ENCODE measurements around the gene NFKBIE.

The NFKBIE gene

DNA sequence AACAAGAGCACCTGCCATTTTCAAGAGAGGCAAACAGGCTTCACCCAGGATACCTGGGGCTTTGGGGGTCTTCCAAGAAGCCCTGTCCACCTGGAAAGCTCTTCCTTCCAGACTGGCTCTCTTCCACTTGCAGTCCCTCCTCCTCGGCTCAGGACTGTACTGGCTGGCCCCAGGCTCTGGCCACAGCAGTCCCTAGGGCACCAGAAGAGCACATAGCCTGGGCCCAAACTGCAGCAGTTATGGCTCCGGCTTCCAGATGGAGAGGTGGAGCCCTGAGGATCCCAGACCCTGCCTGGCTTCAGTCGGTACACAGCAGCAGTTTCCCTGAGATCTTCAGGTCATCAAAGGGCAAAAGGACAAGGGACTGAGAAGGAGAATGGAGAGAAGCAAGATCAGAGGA lies 6.4 kb downstream of the NFKBIE start:
- no peak for DNase-seq (ENCODE audit: insufficient read length, low spot score)
- no peak for FAIRE-seq

DNA sequence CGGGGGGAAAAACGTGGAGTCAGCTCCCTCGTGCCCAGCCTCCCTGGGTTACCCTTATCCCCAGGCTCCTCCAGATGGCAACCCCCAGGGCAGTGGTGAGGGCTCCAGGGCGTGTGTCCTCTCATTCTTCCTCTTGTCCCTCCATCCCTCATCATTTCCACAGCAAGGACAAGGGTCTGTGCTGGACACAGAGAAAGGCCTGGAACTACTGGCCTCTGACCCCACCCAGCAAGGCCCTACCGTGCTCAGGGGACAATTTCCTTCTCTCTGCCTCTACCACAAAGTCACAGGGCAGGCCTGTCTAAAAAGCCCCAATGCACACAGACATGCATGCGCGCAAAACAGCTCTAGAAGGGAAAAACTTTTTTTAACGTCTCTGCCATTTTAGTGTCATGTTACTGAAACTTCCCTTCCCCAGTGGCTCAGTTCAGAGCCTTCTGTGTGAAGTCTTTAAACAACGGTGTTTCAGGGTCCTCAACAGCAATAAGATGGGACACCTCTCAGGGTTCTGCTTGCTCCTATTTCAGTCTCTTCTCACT lies 7.0 kb downstream of the NFKBIE start:
- FAIRE-seq (no peak), DNase-seq (ENCODE audit: insufficient read length, low spot score) (no peak)

DNA sequence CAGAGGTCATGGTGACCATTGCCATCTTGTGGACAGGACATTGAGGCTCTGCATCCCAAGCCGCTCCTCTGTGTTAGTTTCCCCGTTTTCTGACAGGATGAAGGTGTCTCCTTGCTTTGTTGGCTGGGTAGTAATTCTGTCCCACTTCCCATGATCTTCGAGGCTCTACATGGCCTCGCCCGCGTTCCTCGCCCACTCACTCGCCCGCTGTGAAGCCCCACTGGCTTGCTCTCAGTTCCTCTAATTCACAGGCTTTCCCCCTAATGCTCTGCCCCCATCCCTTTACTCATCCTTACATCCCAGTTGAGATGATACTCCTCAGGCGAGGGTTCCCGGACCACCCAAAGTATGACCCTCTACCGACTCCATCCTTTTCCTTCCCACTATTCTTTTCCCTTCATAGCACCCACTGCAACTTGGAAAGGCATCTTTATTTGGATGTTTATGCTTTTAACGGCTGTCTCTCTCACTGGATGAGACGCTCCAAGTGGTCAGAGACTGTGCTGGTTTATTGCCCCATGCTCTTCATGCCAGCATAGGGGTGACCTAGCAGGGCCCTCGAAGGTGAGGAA lies 7.5 kb downstream of the NFKBIE start:
- no peak for FAIRE-seq
- DNase-seq (ENCODE audit: insufficient read length, low spot score) = no peak

DNA sequence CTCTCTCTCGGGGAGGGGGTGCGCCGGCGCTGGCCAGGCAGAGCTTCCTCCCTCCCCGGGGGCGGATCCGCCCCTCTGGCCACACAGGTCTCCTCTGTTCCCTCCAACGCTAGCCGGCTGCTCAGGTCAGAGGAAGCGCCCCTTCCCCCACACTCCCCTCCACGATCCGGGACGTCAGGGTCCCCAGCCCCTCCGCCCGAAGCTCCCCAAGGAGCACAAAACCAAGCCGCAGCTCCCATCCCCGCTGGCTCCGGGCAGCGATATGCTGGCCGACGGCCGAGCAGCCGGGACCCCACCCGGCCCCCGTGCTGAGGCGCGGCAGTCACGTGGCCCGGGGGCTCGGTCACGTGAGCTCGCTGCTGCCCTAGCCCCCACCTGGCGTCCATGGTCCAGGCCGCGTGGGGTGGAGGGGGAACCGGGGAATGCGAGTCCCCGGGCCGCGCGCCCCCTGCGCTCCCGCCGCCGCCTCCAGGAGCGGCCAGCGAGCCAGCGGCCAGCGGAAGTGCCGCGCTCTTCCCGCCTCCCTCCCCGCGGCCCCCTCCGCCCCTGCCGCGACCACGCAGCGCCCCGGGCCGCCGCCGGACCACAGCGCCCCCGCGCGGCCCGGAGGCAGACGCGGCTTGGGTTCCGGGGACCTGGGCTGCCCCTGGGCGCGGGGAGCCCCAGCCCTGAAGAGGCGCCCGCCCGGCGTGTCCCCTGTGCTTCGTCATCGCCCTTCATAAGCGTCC lies 8.2 kb downstream of the NFKBIE start, which contains the start of gene SLC35B2:
TSS of gene SLC35B2 (minus strand) at position 504 of the 728 bp plus-strand sequence. CDS start at position 386, 118 bp downstream.
- FAIRE-seq = peak; percentile 33
- peak; percentile 75 for DNase-seq (ENCODE audit: insufficient read length, low spot score)

DNA sequence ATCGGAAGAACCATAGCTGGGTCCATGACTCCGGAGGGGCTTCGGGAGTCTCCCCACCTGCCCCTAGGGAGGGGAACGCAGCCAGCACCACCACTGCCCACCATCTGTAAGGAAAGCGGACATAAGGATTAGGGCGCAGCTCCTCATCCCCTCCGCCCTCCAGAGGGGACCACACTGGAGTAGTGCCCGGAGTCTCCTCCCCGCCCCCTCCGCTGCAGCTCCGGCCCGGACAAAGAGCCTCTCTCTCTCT lies 8.7 kb downstream of the NFKBIE start:
- no peak for DNase-seq (ENCODE audit: insufficient read length, low spot score)
- no peak for FAIRE-seq

DNA sequence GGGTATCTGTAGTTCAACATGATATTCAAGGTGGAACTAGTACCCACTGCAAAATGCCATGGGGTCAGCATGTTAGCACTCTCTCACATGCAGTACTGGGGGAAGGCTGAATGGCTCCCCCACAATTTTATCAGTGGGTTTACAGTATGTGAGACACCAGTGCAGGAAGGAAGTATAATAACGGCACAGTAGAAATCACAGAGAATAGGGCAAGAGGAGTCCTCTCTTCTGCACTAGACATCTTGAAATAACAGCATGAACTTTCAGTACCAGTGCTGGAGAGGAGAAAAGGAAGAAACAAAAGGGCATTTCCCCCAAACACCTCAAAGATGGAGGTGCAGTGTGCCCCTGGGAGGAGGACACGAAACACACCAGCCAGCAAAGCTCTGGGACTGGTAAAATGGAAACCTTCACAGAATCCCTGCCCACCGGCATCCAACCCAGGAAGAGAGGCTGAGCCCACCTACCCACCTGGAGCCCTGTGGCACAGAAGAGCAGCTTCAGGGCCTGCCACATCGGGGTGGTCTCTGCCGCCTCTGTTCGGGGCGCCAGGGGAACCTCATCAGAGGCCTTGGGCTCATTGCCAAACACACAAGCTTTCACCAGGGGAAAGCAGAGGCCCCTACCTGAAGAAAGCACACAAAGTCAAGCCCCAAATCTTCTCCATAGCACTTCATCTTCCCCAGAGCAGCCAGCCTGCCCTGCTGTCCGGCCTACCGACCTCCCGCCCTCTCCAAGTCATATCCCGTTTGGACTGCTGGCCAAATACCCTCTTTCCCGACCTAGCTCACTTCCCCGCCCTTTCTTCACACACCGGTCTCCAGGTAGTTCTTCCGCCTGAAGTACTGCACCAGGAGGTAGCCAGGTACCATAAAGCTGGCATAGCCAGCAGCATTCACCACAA lies 9.2 kb downstream of the NFKBIE start:
- FAIRE-seq = no peak
- DNase-seq (ENCODE audit: insufficient read length, low spot score) = no peak

DNA sequence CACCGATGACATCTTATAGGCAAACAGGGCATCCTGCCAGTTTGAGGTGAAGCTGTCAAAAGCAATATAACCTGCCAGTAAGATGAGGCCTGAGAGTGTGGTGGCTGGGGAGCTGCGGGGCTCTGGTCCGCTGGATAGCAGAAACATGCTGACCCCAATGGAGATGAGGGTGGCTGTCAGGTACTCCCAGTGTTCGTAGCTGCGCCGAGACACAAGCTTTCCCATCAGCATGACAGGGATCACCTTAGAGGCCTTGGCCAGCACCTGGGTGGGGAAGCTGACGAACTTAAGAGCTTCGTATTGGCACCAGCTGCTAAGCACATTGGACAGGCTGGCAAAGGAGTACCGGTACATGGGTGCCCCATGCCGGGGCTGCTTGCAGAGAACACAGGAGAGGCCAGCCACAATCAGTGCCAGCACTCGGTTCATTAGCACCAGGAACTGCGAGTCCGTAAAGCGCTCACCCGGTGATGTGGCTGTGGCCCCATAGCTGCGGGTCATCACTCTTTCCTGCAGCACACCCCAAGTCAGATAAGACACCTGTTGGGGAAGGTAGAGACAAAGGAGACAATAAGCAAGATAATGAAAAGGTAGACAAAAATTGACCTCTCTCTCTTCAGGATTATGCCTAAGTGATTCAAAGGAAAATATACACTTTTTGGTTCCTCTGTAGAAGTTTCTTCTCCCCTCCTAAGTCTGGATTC lies 10.1 kb downstream of the NFKBIE start:
- DNase-seq (ENCODE audit: insufficient read length, low spot score) (no peak), FAIRE-seq (no peak)

DNA sequence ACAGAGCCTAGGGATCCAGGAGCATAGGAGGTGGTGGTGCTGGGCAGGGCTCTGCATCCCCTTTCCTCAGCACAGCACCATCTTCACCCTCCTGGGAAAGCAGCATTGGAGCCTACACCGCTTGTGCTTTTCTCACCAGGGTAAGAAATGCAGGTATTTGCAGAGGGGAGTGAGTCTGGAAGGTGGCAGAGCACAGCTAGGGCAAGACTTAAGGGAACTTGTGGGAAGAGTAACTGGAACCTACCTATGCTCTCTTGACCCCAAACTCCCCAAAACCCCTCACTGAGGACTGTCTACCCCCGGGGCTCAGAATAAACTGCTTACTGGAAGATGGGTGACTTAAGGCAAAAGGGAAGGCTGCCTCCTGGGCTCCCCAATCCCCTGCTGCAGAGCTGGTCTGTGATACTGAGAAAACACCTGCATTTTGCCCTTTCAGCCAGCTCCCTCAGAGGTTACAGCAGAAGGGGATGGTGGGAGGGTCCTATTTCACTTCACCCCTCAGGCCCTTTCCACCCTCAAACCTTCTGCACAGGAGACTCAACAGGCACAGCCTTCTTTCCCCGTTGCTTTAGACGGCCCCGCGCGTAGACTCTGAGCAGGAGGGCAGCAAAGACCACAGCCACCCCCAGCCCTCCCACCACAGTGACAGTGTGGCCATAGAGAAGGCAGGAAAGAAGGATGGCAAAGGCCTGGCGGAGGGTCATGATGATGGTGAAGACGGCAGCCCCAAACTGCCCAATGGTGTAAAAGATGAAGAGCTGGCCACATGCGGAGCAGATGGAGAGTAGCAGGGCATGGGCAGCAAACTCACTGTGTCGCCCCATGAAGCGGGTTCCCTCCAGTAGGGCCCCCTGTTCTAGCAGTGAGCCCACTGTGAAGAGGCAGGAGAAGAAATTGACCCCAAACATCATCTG lies 10.9 kb downstream of the NFKBIE start:
- FAIRE-seq (no peak), DNase-seq (ENCODE audit: insufficient read length, low spot score) (no peak)

DNA sequence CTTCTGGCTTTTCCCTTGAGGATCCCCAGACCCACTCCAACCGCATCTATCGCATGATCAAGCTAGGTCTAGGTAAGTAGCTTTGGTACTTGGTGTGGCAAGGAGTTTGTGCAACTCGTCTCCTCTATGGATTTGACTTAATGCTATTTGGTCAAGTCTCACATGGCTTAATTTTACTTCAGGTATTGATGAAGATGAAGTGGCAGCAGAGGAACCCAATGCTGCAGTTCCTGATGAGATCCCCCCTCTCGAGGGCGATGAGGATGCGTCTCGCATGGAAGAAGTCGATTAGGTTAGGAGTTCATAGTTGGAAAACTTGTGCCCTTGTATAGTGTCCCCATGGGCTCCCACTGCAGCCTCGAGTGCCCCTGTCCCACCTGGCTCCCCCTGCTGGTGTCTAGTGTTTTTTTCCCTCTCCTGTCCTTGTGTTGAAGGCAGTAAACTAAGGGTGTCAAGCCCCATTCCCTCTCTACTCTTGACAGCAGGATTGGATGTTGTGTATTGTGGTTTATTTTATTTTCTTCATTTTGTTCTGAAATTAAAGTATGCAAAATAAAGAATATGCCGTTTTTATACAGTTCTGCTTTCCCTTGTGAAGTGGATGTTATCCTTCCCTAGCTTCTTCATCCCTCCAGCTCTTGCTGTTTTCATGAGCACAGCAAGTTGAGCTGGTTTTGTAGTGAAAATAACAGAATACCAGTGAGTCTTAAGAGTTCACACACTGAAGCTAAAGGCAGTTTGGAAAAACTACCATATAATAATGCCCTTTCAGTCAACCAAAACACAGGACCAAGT lies 11.8 kb downstream of the NFKBIE start:
- DNase-seq (ENCODE audit: insufficient read length, low spot score) (no peak), FAIRE-seq (no peak)

DNA sequence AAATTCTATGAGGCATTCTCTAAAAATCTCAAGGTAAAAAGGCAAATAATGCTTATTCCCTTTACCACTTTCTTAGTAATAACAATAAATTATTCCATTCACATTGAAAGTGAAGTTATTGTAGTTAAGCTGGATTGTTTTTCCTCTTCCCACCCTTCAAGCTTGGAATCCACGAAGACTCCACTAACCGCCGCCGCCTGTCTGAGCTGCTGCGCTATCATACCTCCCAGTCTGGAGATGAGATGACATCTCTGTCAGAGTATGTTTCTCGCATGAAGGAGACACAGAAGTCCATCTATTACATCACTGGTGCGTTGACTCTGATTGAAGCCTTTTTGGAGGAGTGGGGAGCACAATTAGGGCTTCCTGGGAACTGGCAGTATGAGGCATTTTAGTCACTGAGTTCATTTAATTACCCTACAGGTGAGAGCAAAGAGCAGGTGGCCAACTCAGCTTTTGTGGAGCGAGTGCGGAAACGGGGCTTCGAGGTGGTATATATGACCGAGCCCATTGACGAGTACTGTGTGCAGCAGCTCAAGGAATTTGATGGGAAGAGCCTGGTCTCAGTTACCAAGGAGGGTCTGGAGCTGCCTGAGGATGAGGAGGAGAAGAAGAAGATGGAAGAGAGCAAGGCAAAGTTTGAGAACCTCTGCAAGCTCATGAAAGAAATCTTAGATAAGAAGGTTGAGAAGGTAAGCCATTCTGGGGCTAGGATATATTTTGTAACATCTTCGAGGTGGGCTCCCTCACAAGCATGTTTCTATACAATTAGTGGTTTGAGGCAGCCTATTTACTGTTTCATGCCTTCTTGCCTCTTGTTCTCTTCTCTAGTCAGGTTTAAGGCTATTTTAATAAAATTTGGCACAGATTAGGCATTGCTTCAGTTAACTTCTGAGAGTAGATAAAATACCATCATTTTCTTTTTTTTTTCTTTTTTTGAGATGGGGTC lies 13.5 kb downstream of the NFKBIE start:
- no peak for FAIRE-seq

DNA sequence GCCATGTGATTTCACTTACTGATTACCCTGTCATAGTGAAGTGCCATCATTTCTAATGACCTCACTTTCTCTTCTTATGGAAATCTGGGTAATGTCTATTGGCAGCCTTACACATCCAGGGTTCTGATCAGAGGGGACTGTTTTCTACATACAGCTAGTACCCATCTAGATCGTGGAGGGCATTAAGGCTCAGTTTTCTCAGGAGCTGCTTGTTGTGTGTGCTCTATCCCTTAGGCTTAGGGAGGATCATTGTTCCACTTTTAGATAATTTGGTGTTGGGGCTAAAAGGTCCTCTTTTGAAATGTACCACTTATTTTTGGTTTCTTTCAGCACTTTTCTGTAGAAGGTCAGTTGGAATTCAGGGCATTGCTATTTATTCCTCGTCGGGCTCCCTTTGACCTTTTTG lies 14.6 kb downstream of the NFKBIE start:
- FAIRE-seq = no peak

More for the DNA sequence above, 13.5 kb downstream of the NFKBIE start:
- DNase-seq (ENCODE audit: insufficient read length, low spot score) = no peak

DNA sequence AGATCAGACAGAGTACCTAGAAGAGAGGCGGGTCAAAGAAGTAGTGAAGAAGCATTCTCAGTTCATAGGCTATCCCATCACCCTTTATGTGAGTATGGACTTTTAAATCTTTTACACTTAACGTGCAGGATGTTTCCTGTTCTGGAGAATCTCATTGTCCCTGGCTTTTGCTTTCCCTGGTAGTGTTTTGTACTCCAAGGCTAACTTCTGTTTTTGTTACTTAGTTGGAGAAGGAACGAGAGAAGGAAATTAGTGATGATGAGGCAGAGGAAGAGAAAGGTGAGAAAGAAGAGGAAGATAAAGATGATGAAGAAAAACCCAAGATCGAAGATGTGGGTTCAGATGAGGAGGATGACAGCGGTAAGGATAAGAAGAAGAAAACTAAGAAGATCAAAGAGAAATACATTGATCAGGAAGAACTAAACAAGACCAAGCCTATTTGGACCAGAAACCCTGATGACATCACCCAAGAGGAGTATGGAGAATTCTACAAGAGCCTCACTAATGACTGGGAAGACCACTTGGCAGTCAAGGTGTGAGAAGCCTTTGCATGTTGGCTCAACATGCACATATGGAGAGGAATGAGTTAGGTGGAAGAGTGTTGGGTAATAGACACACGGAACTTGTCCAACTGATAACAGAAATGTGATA lies 15.2 kb downstream of the NFKBIE start:
- no peak for DNase-seq (ENCODE audit: insufficient read length, low spot score)

More for the DNA sequence above, 14.6 kb downstream of the NFKBIE start:
- no peak for DNase-seq (ENCODE audit: insufficient read length, low spot score)

DNA sequence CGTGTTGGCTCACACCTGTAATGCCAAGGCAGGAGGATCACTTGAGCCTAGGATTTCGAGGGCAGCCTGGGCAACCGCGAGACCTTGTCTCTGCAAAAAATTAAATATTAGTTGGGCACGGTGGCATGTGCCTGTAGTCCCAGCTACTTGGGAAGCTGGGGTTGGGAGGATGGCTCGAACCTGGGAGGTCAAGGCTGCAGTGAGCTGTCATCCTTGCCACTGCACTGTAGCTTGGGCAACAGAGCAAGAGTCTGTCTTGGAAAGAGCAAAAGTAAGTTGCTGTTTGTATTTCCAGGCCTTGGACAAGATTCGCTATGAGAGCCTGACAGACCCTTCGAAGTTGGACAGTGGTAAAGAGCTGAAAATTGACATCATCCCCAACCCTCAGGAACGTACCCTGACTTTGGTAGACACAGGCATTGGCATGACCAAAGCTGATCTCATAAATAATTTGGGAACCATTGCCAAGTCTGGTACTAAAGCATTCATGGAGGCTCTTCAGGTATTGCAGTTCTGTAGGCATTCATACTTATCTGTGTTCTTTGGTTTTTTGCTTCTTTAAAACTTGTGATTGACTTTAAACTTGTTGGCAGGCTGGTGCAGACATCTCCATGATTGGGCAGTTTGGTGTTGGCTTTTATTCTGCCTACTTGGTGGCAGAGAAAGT lies 16.1 kb downstream of the NFKBIE start:
- FAIRE-seq (no peak), DNase-seq (ENCODE audit: insufficient read length, low spot score) (no peak)

More for the DNA sequence above, 15.2 kb downstream of the NFKBIE start:
- no peak for FAIRE-seq

DNA sequence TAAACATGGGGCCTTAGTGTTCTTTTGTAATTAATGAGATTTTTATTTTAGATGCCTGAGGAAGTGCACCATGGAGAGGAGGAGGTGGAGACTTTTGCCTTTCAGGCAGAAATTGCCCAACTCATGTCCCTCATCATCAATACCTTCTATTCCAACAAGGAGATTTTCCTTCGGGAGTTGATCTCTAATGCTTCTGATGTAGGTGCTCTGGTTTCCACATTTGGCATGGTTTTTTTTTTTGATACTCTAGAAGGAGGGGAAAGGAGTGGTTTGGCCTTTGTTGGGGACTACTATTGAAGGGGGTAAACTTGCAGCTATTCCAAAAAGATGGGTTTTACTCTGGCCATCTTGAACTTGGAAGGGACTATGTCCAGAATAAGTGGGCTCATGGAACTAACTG lies 16.8 kb downstream of the NFKBIE start:
- FAIRE-seq = no peak
- no peak for DNase-seq (ENCODE audit: insufficient read length, low spot score)

DNA sequence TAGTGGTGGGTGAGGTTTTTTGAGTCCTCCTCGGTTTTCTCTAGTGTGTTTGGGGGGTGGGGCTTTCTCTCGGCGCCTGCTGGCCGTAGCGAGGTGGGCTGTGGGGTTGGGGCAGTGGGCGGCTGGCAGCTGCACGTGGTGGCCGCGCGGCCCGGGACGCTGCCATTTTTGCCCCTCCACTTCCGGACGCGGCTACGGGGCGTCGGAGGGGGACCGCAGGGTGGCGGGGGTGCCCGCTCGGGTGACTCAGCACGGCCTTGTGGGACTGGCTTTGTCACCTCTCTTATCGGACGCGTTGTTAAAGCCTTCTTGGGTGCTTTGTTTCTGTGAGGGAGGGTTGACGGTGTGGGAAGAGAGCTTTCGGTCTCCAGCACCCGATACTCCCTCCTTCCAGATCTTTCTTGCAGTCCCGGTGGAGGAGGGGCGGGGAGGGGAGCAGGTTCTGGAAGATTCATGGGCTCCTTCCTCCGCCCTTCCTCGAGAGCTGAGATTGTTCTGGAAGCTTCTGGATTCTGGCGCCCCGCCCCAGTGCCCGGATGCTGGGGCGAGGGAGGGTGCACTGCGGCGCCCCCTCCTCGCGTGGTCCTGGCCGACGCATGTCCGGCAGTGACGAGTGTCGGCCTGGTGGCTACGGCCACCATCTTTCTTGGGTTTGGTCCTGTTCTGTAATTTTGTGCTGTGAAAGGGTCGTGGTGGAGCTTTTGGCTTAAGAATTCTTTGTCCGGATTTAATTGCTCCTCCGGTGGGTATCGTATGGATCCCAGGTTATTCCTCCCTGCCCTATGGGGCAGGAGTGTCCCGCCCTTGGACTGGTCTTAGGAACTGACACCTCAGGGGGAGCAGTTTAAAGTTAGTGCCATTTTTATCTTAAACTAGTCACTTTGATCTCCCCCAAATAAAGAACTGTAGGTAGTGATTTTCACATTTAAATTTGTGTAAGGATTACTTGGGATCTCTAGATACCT lies 17.7 kb downstream of the NFKBIE start:
- FAIRE-seq = no peak
- no peak for DNase-seq (ENCODE audit: insufficient read length, low spot score)
